Nephron (organoid): ENCODE measurements around the gene NPTN.

Source experiments
- H3K27ac Mint-ChIP-seq, 3 experiments: 2 replicates each; pipeline ENCODE4 v1.8.0; 2020; ENCODE audit warnings: mixed read lengths in 3 of 3, mild to moderate bottlenecking in 2 of 3, moderate library complexity in 1 of 3
- H3K27me3 Mint-ChIP-seq: 2 replicates; pipeline ENCODE4 v1.8.0; 2021; ENCODE audit warnings: low read depth, mild to moderate bottlenecking, moderate library complexity, mixed read lengths
- H3K36me3 Mint-ChIP-seq: 2 replicates; pipeline ENCODE4 v1.8.0; 2020; ENCODE audit warnings: low read depth, mixed read lengths
- H3K4me1 Mint-ChIP-seq: 2 replicates; pipeline ENCODE4 v1.8.0; 2020; ENCODE audit warnings: mixed read lengths
- H3K4me3 Mint-ChIP-seq, 3 experiments: 2 replicates each; pipeline ENCODE4 v1.8.0; 2020; ENCODE audit warnings: mild to moderate bottlenecking in 3 of 3, mixed read lengths in 3 of 3, moderate library complexity in 2 of 3
- H3K9me3 Mint-ChIP-seq: 2 replicates; pipeline ENCODE4 v1.8.0; 2020; ENCODE audit warnings: mixed read lengths
- TF ChIP-seq, protein P1 (sequence below), 3 experiments: fragments of 200-600 bp; sonication (generic); IDR thresholded peaks; one replicate each; pipeline ENCODE4 v1.5.0; 2021; ENCODE audit warnings: antibody characterized with exemption in 3 of 3; ENCODE audit not compliant: unreplicated experiment in 3 of 3

Gene NPTN

DNA sequence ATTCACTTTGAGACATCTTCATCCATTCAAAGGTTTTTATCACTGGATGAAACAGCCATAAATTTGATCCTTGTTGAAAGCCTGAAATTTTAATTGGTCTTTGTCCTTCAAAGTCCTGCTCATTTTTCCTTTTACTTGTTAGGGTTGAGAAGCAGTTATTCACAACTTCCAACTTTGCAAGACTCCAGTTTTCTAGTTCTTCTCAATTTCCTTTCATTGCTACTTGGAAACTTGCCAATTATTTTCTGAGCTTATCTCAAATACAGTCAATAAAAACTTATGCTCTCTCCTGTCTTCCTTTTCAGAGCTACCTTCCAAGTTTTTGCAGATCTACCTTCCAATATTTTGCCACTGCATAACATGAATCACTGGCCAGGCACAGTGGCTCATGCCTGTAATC, 27.3 kb upstream of the NPTN start:
- TF ChIP-seq, protein P1, sequence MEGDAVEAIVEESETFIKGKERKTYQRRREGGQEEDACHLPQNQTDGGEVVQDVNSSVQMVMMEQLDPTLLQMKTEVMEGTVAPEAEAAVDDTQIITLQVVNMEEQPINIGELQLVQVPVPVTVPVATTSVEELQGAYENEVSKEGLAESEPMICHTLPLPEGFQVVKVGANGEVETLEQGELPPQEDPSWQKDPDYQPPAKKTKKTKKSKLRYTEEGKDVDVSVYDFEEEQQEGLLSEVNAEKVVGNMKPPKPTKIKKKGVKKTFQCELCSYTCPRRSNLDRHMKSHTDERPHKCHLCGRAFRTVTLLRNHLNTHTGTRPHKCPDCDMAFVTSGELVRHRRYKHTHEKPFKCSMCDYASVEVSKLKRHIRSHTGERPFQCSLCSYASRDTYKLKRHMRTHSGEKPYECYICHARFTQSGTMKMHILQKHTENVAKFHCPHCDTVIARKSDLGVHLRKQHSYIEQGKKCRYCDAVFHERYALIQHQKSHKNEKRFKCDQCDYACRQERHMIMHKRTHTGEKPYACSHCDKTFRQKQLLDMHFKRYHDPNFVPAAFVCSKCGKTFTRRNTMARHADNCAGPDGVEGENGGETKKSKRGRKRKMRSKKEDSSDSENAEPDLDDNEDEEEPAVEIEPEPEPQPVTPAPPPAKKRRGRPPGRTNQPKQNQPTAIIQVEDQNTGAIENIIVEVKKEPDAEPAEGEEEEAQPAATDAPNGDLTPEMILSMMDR (IDR thresholded peaks at IDR 0.05; ENCODE audit: unreplicated experiment in 3 of 3): no peak
- H3K27ac Mint-ChIP-seq: peak overlapping the region in 2 of 3 experiments; percentile 16 to 81
- no peak overlapping the region for H3K4me3 Mint-ChIP-seq
- H3K9me3 Mint-ChIP-seq: peaks cover 3% of the 10 kb centered on the region
- H3K36me3 Mint-ChIP-seq: no peaks in the 10 kb centered on the region
- peaks cover 27% of the 10 kb centered on the region for H3K4me1 Mint-ChIP-seq
- H3K27me3 Mint-ChIP-seq: peaks cover 4% of the 10 kb centered on the region

DNA sequence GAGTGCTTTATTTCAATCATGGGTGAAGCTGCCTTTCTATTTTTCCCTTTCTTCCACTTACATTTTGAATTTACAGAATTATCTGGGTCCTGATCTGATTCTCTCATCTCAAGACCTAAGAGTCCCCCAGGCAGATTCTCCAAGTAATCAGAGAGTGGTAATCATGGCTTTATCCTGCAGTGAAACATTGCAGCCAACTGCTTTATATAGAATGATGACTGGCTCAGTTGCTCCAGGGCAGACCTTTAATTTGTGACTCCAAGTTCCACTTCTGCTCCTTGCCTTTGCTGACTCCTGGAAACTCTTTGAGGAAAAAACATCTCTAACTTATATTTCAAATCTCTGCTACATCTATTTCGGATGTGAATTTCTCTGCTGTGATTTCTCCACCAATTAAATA, 25.5 kb upstream of the NPTN start:
- H3K36me3 Mint-ChIP-seq: no peaks in the 10 kb centered on the region
- H3K27ac Mint-ChIP-seq: peak overlapping the region in 1 of 3 experiments; percentile 21
- H3K4me3 Mint-ChIP-seq: no peak overlapping the region
- H3K9me3 Mint-ChIP-seq: peaks cover 3% of the 10 kb centered on the region
- peaks cover 4% of the 10 kb centered on the region for H3K27me3 Mint-ChIP-seq
- TF ChIP-seq, protein P1 (IDR thresholded peaks at IDR 0.05; ENCODE audit: unreplicated experiment in 3 of 3): no peak
- peaks cover 43% of the 10 kb centered on the region for H3K4me1 Mint-ChIP-seq

DNA sequence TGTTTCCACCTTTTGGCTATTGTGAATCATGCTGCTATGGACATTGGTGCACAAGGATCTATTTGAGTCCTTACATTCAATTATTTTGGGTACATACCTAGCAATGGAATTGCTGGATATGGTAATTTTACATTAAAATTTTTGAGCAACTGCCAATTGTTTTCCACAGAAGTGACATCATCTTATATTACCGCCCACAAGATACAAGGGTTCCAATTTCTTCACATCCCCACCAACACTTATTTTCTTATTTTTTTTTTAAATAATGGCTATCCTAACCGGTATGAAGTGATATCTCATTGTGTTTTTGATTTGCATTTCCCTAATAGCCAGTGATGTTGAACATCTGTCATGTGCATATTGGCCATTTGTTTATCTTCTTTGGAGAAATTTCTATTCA, 22.5 kb upstream of the NPTN start:
- Mint-ChIP-seq H3K27ac (peak overlapping the region in 2 of 3 experiments; percentile 34 to 87), H3K4me3 (no peak overlapping the region), H3K36me3 (peaks cover 7% of the 10 kb centered on the region), H3K27me3 (peaks cover under 1% of the 10 kb centered on the region), H3K4me1 (peaks cover 43% of the 10 kb centered on the region), H3K9me3 (peaks cover 9% of the 10 kb centered on the region)
- TF ChIP-seq, protein P1 (IDR thresholded peaks at IDR 0.05; ENCODE audit: unreplicated experiment in 3 of 3): no peak

DNA sequence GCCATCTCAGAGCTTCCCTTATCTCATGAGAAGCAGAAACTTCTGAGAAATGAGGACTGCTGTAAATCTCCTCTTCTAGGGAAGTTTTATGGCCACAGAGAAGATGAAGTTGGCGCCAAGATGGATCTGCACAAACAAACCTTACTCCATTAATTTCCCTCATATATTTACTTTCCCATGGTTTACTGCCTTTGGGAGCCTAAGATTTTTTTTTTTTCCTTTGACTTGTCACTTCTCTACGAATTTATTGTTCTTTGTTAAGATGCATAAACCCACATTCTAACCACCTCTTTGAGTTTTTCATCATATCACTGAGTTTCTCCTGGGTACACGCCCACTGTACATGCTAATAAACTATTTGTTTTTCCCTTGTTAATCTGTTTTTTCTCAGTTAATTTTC, 21.5 kb upstream of the NPTN start:
- TF ChIP-seq, protein P1 (IDR thresholded peaks at IDR 0.05; ENCODE audit: unreplicated experiment in 3 of 3): no peak
- H3K36me3 Mint-ChIP-seq: peaks cover 7% of the 10 kb centered on the region
- H3K4me3 Mint-ChIP-seq: no peak overlapping the region
- H3K4me1 Mint-ChIP-seq: peaks cover 33% of the 10 kb centered on the region
- H3K27me3 Mint-ChIP-seq: no peaks in the 10 kb centered on the region
- peak overlapping the region in 2 of 3 experiments; percentile 39 to 87 for H3K27ac Mint-ChIP-seq
- H3K9me3 Mint-ChIP-seq: peaks cover 9% of the 10 kb centered on the region

DNA sequence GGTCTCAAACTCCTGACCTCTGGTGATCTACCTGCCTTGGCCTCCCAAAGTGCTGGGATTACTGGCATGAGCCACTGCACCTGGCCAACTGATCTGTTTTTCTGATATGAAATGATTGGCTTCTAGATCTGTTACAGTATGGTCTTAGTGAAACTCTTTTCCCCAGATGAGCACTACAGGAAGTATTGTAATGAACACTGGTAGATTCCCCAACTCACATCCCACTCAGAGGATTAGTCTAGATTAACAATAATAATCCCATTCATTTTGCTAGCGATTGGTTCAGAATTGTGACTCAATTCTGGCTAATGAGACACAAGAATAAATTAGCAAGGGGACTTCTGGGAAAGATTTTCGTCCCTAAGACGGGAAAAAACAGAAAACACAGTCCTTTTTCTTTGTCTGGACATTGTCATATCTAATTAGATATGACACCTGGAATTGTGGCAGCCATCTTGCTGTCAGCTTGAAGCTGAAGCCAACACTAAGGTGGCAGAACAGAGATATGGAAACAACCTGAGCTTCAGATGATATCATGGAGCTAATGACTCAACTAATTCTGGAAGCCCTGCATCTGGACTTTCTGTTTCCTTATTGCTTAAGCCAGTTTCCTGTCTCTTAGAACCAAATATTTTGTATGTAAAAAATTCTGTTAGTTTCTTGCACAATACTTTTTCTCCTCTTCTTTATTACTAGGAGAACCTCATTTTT, 17.4 kb upstream of the NPTN start:
- TF ChIP-seq, protein P1 (IDR thresholded peaks at IDR 0.05; ENCODE audit: unreplicated experiment in 3 of 3): no peak
- H3K4me3 Mint-ChIP-seq: no peak overlapping the region
- peaks cover 17% of the 10 kb centered on the region for H3K4me1 Mint-ChIP-seq
- peaks cover 7% of the 10 kb centered on the region for H3K36me3 Mint-ChIP-seq
- no peaks in the 10 kb centered on the region for H3K27me3 Mint-ChIP-seq
- H3K27ac Mint-ChIP-seq: no peak overlapping the region
- peaks cover 9% of the 10 kb centered on the region for H3K9me3 Mint-ChIP-seq

DNA sequence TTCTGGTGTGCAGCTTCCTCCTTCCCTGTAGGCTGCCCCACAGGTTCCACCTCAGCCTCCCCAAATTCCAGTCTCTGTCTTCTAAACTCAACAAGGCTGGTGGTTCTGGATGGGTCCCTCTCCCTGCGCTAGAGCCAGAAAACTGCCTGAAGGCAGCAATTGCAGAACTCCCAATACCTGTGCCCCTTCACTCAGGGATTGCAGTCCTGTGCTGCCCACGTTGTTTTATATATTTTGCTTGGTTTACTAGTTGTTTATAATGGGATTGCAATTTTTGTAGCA, 14.8 kb upstream of the NPTN start:
- no peak overlapping the region for H3K4me3 Mint-ChIP-seq
- H3K9me3 Mint-ChIP-seq: peaks cover 9% of the 10 kb centered on the region
- no peaks in the 10 kb centered on the region for H3K4me1 Mint-ChIP-seq
- TF ChIP-seq, protein P1 (IDR thresholded peaks at IDR 0.05; ENCODE audit: unreplicated experiment in 3 of 3): no peak
- no peaks in the 10 kb centered on the region for H3K27me3 Mint-ChIP-seq
- no peak overlapping the region for H3K27ac Mint-ChIP-seq
- H3K36me3 Mint-ChIP-seq: peaks cover 7% of the 10 kb centered on the region
